Bronchus fibroblast of lung (primary cell): ENCODE results near the gene ZNF419. TPM values are rescaled to one million over a fixed set of nuclear protein-coding genes. Genes with fewer than 3 reads are reported as not detected.

Experiments used
- total RNA-seq: library from RNA; depleted of rRNA; stranded (reverse); fragments of >200 nt; gene quantifications from 2 replicates; pipeline ENCODE4 v1.2.3, GENCODE V29; 2015

Gene ZNF419
- total RNA-seq: 7.7 and 15.5 TPM in 2 replicates

GRCh38 chr19:57487477-57488298, at the start of gene ZNF419:
ZNF419 (plus strand) TSS chr19:57487750; CDS start chr19:57487951, 201 bp downstream.

GRCh38 chr19:57477191-57478008, 10.2 kb upstream of the ZNF419 start, which contains the start of gene ZNF772:
ZNF772 (minus strand) TSS chr19:57477566; CDS start chr19:57477309, 257 bp downstream.

GRCh38 chr19:57499680-57500395, 12.3 kb downstream of the ZNF419 start, which contains the start of gene ZNF773:
ZNF773 (plus strand) TSS chr19:57499938; CDS start chr19:57500081, 143 bp downstream.

GRCh38 chr19:57527136-57527881, 39.8 kb downstream of the ZNF419 start, which contains the start of gene ZNF549:
ZNF549 (plus strand) TSS chr19:57527356; CDS start chr19:57527574, 218 bp downstream.

Other genes starting within 250 kb of the ZNF419 start
- 4.5 and 5.2 TPM in 2 replicates for gene ZNF805, start 247.1 kb upstream of the ZNF419 start, total RNA-seq
- 10.3 and 13.4 TPM in 2 replicates for gene ZNF460, start 207.3 kb upstream of the ZNF419 start, total RNA-seq
- 3.6 and 3.7 TPM in 2 replicates for gene ZNF543, start 167.3 kb upstream of the ZNF419 start, total RNA-seq
- gene ZNF304, start 136.5 kb upstream of the ZNF419 start, total RNA-seq: 4.9 TPM in 2 replicates
- 15.3 and 16.9 TPM in 2 replicates for gene TRAPPC2B, start 124.2 kb upstream of the ZNF419 start, total RNA-seq
- 0.59 and 1.2 TPM in 2 replicates for gene ZNF547, start 124.2 kb upstream of the ZNF419 start, total RNA-seq
- gene ZNF548, start 97.9 kb upstream of the ZNF419 start, total RNA-seq: 7.1 and 9.1 TPM in 2 replicates
- 3.4 and 4.7 TPM in 2 replicates for gene ZNF17, start 76.6 kb upstream of the ZNF419 start, total RNA-seq
- 9.4 and 12.6 TPM in 2 replicates for gene ZNF749, start 52.4 kb upstream of the ZNF419 start, total RNA-seq
- 0.15 TPM in 1 of 2 replicates, not detected in the other for gene VN1R1, start 30.6 kb upstream of the ZNF419 start, total RNA-seq
- 8.2 TPM in 2 replicates for gene ZNF772, start 10.2 kb upstream of the ZNF419 start, total RNA-seq
- gene ZNF773, start 12.2 kb downstream of the ZNF419 start, total RNA-seq: 11.6 and 12.4 TPM in 2 replicates
- 2.5 and 3.9 TPM in 2 replicates for gene ZNF549, start 39.6 kb downstream of the ZNF419 start, total RNA-seq
- gene ZNF550, start 72.1 kb downstream of the ZNF419 start, total RNA-seq: 3.6 and 4.9 TPM in 2 replicates
- 2.7 TPM in 2 replicates for gene ZNF416, start 91.2 kb downstream of the ZNF419 start, total RNA-seq
- 4.2 and 4.7 TPM in 2 replicates for gene ZIK1, start 96.4 kb downstream of the ZNF419 start, total RNA-seq
- 5.8 and 9.1 TPM in 2 replicates for gene ZNF530, start 112.1 kb downstream of the ZNF419 start, total RNA-seq
- 8.4 and 9.1 TPM in 2 replicates for gene ZNF134, start 126.5 kb downstream of the ZNF419 start, total RNA-seq
- 3.4 and 3.9 TPM in 2 replicates for gene ZNF211, start 145.4 kb downstream of the ZNF419 start, total RNA-seq
- gene ZSCAN4, start 181.2 kb downstream of the ZNF419 start, total RNA-seq: not detected in 2 replicates
- gene ZNF551, start 194.2 kb downstream of the ZNF419 start, total RNA-seq: 4.0 and 6.8 TPM in 2 replicates
- 1.0 and 1.3 TPM in 2 replicates for gene ZNF154, start 221.5 kb downstream of the ZNF419 start, total RNA-seq
- 3.4 and 4.5 TPM in 2 replicates for gene ZNF671, start 239.9 kb downstream of the ZNF419 start, total RNA-seq